ENCODE results near the gene EMP2.
"Not testable (repeated sequence)": the region's sequence is repeated elsewhere in the genome, so short reads cannot be mapped to it uniquely, and the experiment has no call there.

The EMP2 gene

DNA sequence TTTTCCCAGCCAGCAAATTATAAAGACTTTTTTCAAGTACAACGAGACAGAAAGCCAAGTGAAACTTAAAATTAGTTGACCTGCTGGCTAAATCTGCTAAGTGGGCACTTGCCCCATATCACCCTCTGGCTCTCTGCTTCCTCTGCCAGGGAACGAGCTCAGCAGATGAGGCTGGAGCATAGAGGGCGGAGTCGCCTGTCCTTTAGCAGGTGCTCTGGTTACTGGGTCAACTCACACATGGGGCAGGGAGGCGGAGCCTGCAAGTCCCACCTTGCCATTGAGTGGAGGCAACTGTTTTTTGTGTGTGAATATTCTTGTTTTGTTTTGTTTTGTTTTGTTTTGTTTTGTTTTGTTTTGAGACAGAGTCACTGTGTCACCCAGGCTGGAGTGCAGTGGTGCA is 62.5 kb downstream of the EMP2 start:
- Histone ChIP-seq H3K9ac (ENCODE audit: low read depth in 1 of 2, low read length in 2 of 2) (no peak overlapping the region), H3K27ac (ENCODE audit: low read depth in 2 of 2, low read length in 2 of 2) (no peak overlapping the region), H3K9me3 (ENCODE audit: control insufficient read depth in 2 of 2, low read length in 2 of 2) (no peaks in the 10 kb centered on the region), H3K4me3 (ENCODE audit: low read length in 2 of 2) (no peak overlapping the region), H3K27me3 (ENCODE audit: control insufficient read depth in 2 of 2, insufficient read depth in 2 of 2, low read length in 2 of 2) (no peaks in the 10 kb centered on the region), H3K4me1 (ENCODE audit: control insufficient read depth in 2 of 2, insufficient read depth in 2 of 2, low read length in 2 of 2) (peaks cover 0 to 4% of the 10 kb centered on the region in 2 donors), H3K36me3 (ENCODE audit: control insufficient read depth in 2 of 2, insufficient read depth in 2 of 2, low read length in 2 of 2) (no peaks in the 10 kb centered on the region)

DNA sequence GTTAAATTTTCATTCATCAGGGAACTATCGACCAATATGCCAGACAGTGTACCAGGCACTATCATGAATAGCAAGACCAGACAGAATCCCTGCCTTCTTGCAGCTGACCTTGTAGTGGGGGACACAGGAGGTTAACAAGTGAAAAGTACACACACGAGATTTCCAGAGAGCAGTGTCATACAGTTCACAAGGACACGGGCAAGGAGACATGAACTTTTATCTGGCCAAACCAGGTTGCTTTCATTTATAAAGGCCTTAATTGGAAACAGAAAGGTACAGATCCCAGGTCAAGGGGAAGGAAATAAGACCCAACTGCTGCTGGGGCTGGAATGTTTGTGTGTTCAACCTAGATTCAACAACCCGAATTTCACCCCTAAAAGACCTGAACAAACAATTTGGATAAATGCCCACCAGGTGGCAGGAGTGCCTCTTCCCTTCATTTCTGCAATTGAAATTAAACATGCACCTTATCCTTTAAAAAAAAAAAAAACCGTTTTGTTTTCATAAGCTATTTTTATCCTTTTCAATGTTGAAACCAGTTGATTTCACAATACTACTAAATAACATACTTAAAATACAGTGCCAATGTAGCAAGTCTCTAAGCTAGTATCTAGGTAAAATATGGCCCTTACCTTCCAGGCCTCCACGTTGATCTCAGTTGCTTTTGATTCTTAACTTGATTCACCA is 65.9 kb downstream of the EMP2 start:
- H3K4me3 ChIP-seq (ENCODE audit: low read length in 2 of 2): no peak overlapping the region
- H3K9me3 ChIP-seq (ENCODE audit: control insufficient read depth in 2 of 2, low read length in 2 of 2): no peaks in the 10 kb centered on the region
- no peaks in the 10 kb centered on the region for H3K27me3 ChIP-seq (ENCODE audit: control insufficient read depth in 2 of 2, insufficient read depth in 2 of 2, low read length in 2 of 2)
- H3K36me3 ChIP-seq (ENCODE audit: control insufficient read depth in 2 of 2, insufficient read depth in 2 of 2, low read length in 2 of 2): no peaks in the 10 kb centered on the region
- H3K4me1 ChIP-seq (ENCODE audit: control insufficient read depth in 2 of 2, insufficient read depth in 2 of 2, low read length in 2 of 2): no peaks in the 10 kb centered on the region
- H3K9ac ChIP-seq (ENCODE audit: low read depth in 1 of 2, low read length in 2 of 2): no peak overlapping the region
- no peak overlapping the region for H3K27ac ChIP-seq (ENCODE audit: low read depth in 2 of 2, low read length in 2 of 2)

DNA sequence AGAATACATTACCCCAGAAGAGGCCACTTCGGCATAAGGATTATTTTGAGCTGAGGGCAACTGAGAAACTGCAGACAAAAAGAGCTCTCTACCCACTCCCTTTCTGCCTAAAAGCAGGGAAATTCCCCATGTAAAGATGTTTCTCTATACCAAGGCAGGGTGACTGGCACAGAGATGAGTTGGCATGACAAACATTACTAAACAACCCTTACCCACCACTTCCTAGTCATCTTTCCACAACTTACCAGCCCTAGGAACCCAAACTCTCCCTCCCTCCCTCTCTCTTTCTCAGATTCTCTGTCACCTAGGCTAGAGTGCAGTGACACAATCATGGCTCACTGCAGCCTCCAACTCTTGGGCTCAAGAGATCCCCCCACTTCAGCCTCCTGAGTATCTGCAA is 68.6 kb downstream of the EMP2 start:
- H3K27ac ChIP-seq (ENCODE audit: low read depth in 2 of 2, low read length in 2 of 2): no peak overlapping the region
- H3K9me3 ChIP-seq (ENCODE audit: control insufficient read depth in 2 of 2, low read length in 2 of 2): no peaks in the 10 kb centered on the region
- no peaks in the 10 kb centered on the region for H3K36me3 ChIP-seq (ENCODE audit: control insufficient read depth in 2 of 2, insufficient read depth in 2 of 2, low read length in 2 of 2)
- no peak overlapping the region for H3K4me3 ChIP-seq (ENCODE audit: low read length in 2 of 2)
- no peaks in the 10 kb centered on the region for H3K4me1 ChIP-seq (ENCODE audit: control insufficient read depth in 2 of 2, insufficient read depth in 2 of 2, low read length in 2 of 2)
- no peak overlapping the region for H3K9ac ChIP-seq (ENCODE audit: low read depth in 1 of 2, low read length in 2 of 2)
- no peaks in the 10 kb centered on the region for H3K27me3 ChIP-seq (ENCODE audit: control insufficient read depth in 2 of 2, insufficient read depth in 2 of 2, low read length in 2 of 2)

DNA sequence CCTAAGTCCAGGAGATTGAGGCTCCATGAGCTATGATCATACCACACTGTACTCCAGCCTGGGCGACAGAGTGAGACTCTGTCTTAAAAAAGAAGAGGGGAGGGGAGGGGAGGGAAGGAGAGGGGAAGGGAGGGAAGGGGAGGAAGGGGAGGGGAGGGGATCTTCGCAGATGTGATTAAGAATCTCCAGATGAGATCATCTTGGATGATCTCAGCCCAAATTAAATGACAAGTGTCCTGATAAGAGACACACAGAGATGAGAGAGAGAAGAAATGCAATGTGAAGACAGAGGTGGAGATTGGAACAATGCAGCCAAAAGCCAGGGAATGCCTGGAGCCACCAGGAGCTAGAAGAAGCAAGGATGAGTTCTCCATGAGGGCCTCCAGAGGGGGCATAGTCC is 70.1 kb downstream of the EMP2 start:
- no peak overlapping the region for H3K27ac ChIP-seq (ENCODE audit: low read depth in 2 of 2, low read length in 2 of 2)
- no peaks in the 10 kb centered on the region for H3K27me3 ChIP-seq (ENCODE audit: control insufficient read depth in 2 of 2, insufficient read depth in 2 of 2, low read length in 2 of 2)
- H3K9me3 ChIP-seq (ENCODE audit: control insufficient read depth in 2 of 2, low read length in 2 of 2): no peaks in the 10 kb centered on the region
- H3K9ac ChIP-seq (ENCODE audit: low read depth in 1 of 2, low read length in 2 of 2): no peak overlapping the region
- H3K4me1 ChIP-seq (ENCODE audit: control insufficient read depth in 2 of 2, insufficient read depth in 2 of 2, low read length in 2 of 2): no peaks in the 10 kb centered on the region
- H3K36me3 ChIP-seq (ENCODE audit: control insufficient read depth in 2 of 2, insufficient read depth in 2 of 2, low read length in 2 of 2): no peaks in the 10 kb centered on the region
- H3K4me3 ChIP-seq (ENCODE audit: low read length in 2 of 2): no peak overlapping the region

DNA sequence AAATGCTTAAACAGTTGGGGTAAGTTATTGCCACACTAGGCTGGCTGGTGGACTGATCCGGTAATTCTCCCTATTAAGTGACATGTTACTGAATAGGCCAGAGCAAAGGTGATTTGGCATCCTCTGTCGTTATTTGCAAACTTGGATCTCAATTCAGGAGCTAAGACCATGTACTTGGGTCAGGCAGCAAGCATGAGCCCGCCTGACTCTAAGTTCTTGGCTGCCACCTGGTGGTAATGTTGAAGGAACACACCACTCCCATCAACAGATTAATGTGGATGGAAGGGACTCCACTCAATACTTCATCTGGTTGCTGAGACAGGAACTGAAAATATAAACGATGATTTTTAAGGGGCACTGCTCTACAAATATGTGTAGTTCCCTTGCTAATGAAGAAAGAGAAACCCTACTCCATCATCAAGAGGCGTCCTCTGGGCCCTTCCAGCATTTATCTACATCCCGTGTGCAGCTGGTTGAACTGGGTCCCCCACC is 70.8 kb downstream of the EMP2 start:
- Histone ChIP-seq H3K9ac (ENCODE audit: low read depth in 1 of 2, low read length in 2 of 2) (no peak overlapping the region), H3K27me3 (ENCODE audit: control insufficient read depth in 2 of 2, insufficient read depth in 2 of 2, low read length in 2 of 2) (no peaks in the 10 kb centered on the region), H3K4me1 (ENCODE audit: control insufficient read depth in 2 of 2, insufficient read depth in 2 of 2, low read length in 2 of 2) (no peaks in the 10 kb centered on the region), H3K4me3 (ENCODE audit: low read length in 2 of 2) (no peak overlapping the region), H3K27ac (ENCODE audit: low read depth in 2 of 2, low read length in 2 of 2) (no peak overlapping the region), H3K36me3 (ENCODE audit: control insufficient read depth in 2 of 2, insufficient read depth in 2 of 2, low read length in 2 of 2) (no peaks in the 10 kb centered on the region), H3K9me3 (ENCODE audit: control insufficient read depth in 2 of 2, low read length in 2 of 2) (no peaks in the 10 kb centered on the region)

DNA sequence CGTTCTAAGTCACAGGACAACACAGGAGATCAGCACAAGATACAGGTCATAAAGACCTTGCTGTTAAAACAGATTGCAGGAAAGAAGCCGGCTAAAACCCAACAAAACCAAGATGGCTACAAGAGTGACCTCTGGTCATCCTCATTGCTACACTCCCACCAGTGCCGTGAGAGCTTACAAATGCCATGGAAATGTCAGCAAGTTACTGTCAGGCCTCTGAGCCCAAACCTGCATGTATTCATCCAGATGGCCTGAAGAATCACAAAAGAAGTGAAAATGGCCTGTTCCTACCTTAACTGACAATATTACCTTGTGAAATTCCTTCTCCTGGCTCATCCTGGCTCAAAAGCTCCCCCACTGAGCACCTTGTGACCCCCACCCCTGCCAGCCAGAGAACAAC is 75.1 kb downstream of the EMP2 start:
- not testable (repeated sequence) for H3K9ac ChIP-seq (ENCODE audit: low read depth in 1 of 2, low read length in 2 of 2)

DNA sequence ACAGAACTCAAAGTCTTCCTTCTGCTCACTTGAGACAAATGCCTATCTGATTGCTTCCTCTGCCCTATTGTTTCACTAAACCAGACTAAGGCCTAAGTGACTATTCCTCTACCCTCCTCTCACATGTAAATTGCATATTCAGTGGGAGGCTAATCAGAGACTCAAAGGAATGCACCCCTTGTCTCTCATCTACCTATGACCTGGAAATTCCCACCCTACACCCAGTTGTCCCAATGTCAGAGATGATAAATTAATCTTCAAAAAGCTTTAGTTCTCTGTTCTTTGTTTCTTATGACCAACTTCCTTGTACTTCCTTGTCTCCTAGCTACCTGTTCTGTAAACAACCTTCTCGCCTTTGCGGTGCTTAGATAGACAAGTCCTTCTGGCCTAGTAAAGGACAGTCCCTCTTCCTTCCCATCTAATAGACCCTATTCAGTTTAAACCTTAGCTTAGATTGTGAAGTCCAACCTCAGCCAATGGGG is 76.0 kb downstream of the EMP2 start:
- Histone ChIP-seq H3K9me3 (ENCODE audit: control insufficient read depth in 2 of 2, low read length in 2 of 2) (no peaks in the 10 kb centered on the region), H3K4me3 (ENCODE audit: low read length in 2 of 2) (no peak overlapping the region), H3K27ac (ENCODE audit: low read depth in 2 of 2, low read length in 2 of 2) (peak overlapping the region in 1 of 2 donors; percentile 11), H3K9ac (ENCODE audit: low read depth in 1 of 2, low read length in 2 of 2) (no peak overlapping the region), H3K36me3 (ENCODE audit: control insufficient read depth in 2 of 2, insufficient read depth in 2 of 2, low read length in 2 of 2) (no peaks in the 10 kb centered on the region), H3K27me3 (ENCODE audit: control insufficient read depth in 2 of 2, insufficient read depth in 2 of 2, low read length in 2 of 2) (no peaks in the 10 kb centered on the region), H3K4me1 (ENCODE audit: control insufficient read depth in 2 of 2, insufficient read depth in 2 of 2, low read length in 2 of 2) (no peaks in the 10 kb centered on the region)

More for the DNA sequence above, 75.1 kb downstream of the EMP2 start:
- not testable (repeated sequence) for H3K4me3 ChIP-seq (ENCODE audit: low read length in 2 of 2); H3K4me1 ChIP-seq (ENCODE audit: control insufficient read depth in 2 of 2, insufficient read depth in 2 of 2, low read length in 2 of 2); H3K27ac ChIP-seq (ENCODE audit: low read depth in 2 of 2, low read length in 2 of 2); H3K9me3 ChIP-seq (ENCODE audit: control insufficient read depth in 2 of 2, low read length in 2 of 2); H3K36me3 ChIP-seq (ENCODE audit: control insufficient read depth in 2 of 2, insufficient read depth in 2 of 2, low read length in 2 of 2); H3K27me3 ChIP-seq (ENCODE audit: control insufficient read depth in 2 of 2, insufficient read depth in 2 of 2, low read length in 2 of 2)

DNA sequence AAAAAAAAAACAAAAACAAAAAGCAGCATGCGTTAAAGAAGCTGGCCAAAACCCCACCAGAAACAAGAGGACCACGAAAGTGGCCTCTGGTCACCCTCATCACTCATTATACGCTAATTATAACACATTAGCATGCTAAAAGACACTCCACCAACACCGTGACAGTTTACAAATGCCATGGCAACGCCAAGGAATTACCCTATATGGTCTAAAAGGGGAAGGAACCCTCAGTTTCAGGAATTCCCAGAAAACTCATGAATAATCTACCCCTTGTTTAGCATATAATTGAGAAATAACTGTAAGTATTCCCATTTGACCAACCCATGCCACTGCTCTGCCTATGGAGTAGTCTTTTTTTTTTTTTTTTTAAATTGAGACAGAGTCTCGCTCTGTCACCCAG is 77.6 kb downstream of the EMP2 start:
- no peaks in the 10 kb centered on the region for H3K36me3 ChIP-seq (ENCODE audit: control insufficient read depth in 2 of 2, insufficient read depth in 2 of 2, low read length in 2 of 2)
- H3K9ac ChIP-seq (ENCODE audit: low read depth in 1 of 2, low read length in 2 of 2): no peak overlapping the region
- no peaks in the 10 kb centered on the region for H3K4me1 ChIP-seq (ENCODE audit: control insufficient read depth in 2 of 2, insufficient read depth in 2 of 2, low read length in 2 of 2)
- H3K9me3 ChIP-seq (ENCODE audit: control insufficient read depth in 2 of 2, low read length in 2 of 2): no peaks in the 10 kb centered on the region
- no peak overlapping the region for H3K4me3 ChIP-seq (ENCODE audit: low read length in 2 of 2)
- H3K27ac ChIP-seq (ENCODE audit: low read depth in 2 of 2, low read length in 2 of 2): no peak overlapping the region
- H3K27me3 ChIP-seq (ENCODE audit: control insufficient read depth in 2 of 2, insufficient read depth in 2 of 2, low read length in 2 of 2): no peaks in the 10 kb centered on the region

DNA sequence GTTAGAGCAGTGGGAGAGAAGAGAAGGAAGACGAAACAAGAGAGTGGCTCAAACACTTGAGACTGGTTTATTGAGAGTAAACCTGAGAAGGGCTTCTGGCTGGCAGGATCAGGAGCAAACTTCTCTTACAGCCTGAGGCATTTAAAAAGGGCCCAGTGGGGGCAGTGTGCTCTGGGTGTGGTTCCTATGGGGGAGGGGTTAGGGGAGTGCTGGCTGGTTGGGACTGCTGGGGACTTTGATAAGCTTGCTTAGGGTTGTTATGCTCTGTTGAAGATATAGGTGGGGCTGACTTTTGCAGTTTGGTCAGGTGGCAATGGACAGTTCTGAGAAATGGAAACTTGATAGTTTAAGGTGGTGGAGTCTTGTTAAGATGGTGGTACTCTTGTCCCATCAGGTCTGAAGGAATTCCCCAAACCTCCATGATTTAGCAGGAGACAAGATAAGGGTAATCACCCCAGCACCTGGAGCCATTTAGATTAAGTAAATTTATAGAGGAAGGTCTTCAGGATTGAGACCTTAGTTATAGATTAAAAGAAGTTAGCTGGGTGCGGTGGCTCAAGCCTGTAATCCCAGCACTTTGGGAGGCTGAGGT is 79.3 kb downstream of the EMP2 start:
- no peaks in the 10 kb centered on the region for H3K4me1 ChIP-seq (ENCODE audit: control insufficient read depth in 2 of 2, insufficient read depth in 2 of 2, low read length in 2 of 2)
- no peaks in the 10 kb centered on the region for H3K9me3 ChIP-seq (ENCODE audit: control insufficient read depth in 2 of 2, low read length in 2 of 2)
- no peaks in the 10 kb centered on the region for H3K27me3 ChIP-seq (ENCODE audit: control insufficient read depth in 2 of 2, insufficient read depth in 2 of 2, low read length in 2 of 2)
- H3K36me3 ChIP-seq (ENCODE audit: control insufficient read depth in 2 of 2, insufficient read depth in 2 of 2, low read length in 2 of 2): no peaks in the 10 kb centered on the region
- H3K27ac ChIP-seq (ENCODE audit: low read depth in 2 of 2, low read length in 2 of 2): no peak overlapping the region
- no peak overlapping the region for H3K9ac ChIP-seq (ENCODE audit: low read depth in 1 of 2, low read length in 2 of 2)
- H3K4me3 ChIP-seq (ENCODE audit: low read length in 2 of 2): no peak overlapping the region

DNA sequence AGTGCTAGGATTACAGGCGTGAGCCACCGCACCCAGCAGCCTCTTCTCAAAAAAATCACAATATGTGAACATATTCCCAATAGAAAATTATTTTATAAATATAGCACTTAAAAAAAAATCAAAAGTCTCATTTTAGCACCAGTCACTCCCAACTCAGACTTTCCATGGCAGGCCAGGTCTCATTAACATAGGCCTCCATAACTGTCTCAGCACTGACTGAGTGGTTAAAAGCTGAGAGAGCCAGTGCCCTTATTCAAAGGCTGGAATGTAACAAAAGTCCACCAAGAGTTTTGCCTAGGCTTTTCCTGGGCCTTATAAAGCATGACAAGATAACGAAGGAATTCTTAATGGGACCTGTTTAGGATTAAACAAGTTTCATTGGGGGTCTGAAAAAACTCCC is 79.8 kb downstream of the EMP2 start:
- Histone ChIP-seq H3K36me3 (ENCODE audit: control insufficient read depth in 2 of 2, insufficient read depth in 2 of 2, low read length in 2 of 2) (no peaks in the 10 kb centered on the region), H3K4me1 (ENCODE audit: control insufficient read depth in 2 of 2, insufficient read depth in 2 of 2, low read length in 2 of 2) (no peaks in the 10 kb centered on the region), H3K4me3 (ENCODE audit: low read length in 2 of 2) (no peak overlapping the region), H3K9ac (ENCODE audit: low read depth in 1 of 2, low read length in 2 of 2) (no peak overlapping the region), H3K27me3 (ENCODE audit: control insufficient read depth in 2 of 2, insufficient read depth in 2 of 2, low read length in 2 of 2) (no peaks in the 10 kb centered on the region), H3K9me3 (ENCODE audit: control insufficient read depth in 2 of 2, low read length in 2 of 2) (no peaks in the 10 kb centered on the region), H3K27ac (ENCODE audit: low read depth in 2 of 2, low read length in 2 of 2) (no peak overlapping the region)
